Parathyroid adenoma (tissue), 2 donors: ENCODE measurements around the gene MCC.

Source experiments
- H2AFZ ChIP-seq: fragments of 300-600 bp; sonication (generic); one replicate; pipeline ENCODE4 v1.7.0; 2017; ENCODE audit warnings: antibody characterized with exemption, mild to moderate bottlenecking
- H3K27ac ChIP-seq: fragments of 300-600 bp; sonication (generic); one replicate; pipeline ENCODE4 v1.7.0; 2017
- H3K27me3 ChIP-seq: fragments of 300-600 bp; sonication (generic); one replicate; pipeline ENCODE4 v1.7.0; 2017; ENCODE audit warnings: low read length; ENCODE audit not compliant: control insufficient read depth, insufficient read depth
- H3K36me3 ChIP-seq: fragments of 300-600 bp; sonication (generic); one replicate; pipeline ENCODE4 v1.7.0; 2017; ENCODE audit warnings: low read length; ENCODE audit not compliant: control insufficient read depth, insufficient read depth
- H3K4me1 ChIP-seq: fragments of 300-600 bp; sonication (generic); one replicate; pipeline ENCODE4 v1.7.0; 2017; ENCODE audit warnings: control low read depth
- H3K4me2 ChIP-seq: fragments of 300-600 bp; sonication (generic); one replicate; pipeline ENCODE4 v1.7.0; 2017; ENCODE audit warnings: low read length
- H3K4me3 ChIP-seq: fragments of 300-600 bp; sonication (generic); one replicate; pipeline ENCODE4 v1.7.0; 2017; ENCODE audit warnings: low read depth, low read length
- H3K79me2 ChIP-seq: fragments of 300-600 bp; sonication (generic); one replicate; pipeline ENCODE4 v1.7.0; 2017; ENCODE audit warnings: control low read depth
- H3K9ac ChIP-seq: fragments of 300-600 bp; sonication (generic); one replicate; pipeline ENCODE4 v1.7.0; 2017; ENCODE audit warnings: mild to moderate bottlenecking
- H3K9me3 ChIP-seq: fragments of 300-600 bp; sonication (generic); one replicate; pipeline ENCODE4 v1.7.0; 2017; ENCODE audit warnings: low read length; ENCODE audit not compliant: control insufficient read depth
- TF ChIP-seq, protein P1 (sequence below): fragments of 300-600 bp; sonication (generic); IDR thresholded peaks from one replicate; pipeline ENCODE4 v1.7.0; 2017; ENCODE audit warnings: antibody characterized with exemption, mild to moderate bottlenecking
- donor health status: primary hyperparathyroidism.

Gene MCC

DNA sequence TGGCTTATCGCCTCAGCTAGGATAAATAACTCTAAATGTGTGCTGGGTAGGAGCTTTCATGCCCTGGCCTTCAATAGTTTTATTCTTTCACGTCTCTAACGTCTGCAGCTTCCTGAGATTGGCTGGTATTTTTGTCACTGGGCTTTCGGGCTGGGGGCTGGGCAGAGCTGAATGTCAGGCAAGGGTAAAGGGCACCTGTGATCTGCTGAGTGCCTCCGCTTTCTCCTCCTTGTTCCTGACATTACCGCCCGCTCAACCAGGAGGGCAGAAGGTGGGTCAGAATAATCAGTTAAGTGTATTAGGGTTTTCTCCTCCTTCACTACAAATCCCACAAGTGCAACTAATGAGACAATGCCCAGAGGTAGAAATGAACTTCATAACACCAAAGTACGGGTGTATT, 270.1 kb downstream of the MCC start:
- Histone ChIP-seq H3K9me3 (no peaks in the 10 kb centered on the region), H3K79me2 (peaks cover 69% of the 10 kb centered on the region), H3K4me1 (peaks cover 58% of the 10 kb centered on the region), H3K27me3 (no peaks in the 10 kb centered on the region), H3K4me2 (peak overlapping the region; percentile 49), H3K9ac (no peak overlapping the region), H3K4me3 (no peak overlapping the region), H3K27ac (peak overlapping the region; percentile 57), H2AFZ (no peak overlapping the region), H3K36me3 (no peaks in the 10 kb centered on the region)
- TF ChIP-seq, protein P1, sequence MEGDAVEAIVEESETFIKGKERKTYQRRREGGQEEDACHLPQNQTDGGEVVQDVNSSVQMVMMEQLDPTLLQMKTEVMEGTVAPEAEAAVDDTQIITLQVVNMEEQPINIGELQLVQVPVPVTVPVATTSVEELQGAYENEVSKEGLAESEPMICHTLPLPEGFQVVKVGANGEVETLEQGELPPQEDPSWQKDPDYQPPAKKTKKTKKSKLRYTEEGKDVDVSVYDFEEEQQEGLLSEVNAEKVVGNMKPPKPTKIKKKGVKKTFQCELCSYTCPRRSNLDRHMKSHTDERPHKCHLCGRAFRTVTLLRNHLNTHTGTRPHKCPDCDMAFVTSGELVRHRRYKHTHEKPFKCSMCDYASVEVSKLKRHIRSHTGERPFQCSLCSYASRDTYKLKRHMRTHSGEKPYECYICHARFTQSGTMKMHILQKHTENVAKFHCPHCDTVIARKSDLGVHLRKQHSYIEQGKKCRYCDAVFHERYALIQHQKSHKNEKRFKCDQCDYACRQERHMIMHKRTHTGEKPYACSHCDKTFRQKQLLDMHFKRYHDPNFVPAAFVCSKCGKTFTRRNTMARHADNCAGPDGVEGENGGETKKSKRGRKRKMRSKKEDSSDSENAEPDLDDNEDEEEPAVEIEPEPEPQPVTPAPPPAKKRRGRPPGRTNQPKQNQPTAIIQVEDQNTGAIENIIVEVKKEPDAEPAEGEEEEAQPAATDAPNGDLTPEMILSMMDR, result no peak

DNA sequence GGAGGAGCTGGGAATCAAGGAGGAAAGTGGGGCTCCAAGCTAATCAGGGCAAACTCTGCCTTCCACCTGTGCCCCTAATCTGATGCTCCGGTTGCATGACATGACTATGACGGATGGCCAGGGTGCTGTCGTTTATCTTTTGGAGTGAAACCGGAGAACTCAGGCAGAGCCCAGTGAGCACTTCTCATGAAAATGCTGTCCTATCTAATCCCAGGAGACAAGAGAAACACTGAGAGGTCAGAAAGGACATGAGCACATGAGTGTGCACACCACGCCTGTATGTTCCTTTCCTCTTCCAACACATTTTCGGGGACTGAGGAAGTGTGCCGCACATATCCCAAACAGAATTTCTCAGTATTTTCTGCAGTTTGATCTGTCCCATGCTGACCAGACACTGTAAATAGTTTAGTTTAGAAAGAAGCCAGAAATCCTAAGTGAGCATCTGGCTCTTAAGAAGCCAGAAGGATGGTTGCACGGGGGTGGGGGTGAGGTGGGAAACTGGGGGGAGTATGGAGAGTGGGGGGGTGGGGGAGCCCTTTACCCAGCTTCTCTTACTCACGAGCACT, 270.6 kb downstream of the MCC start:
- Histone ChIP-seq H3K4me3 (no peak overlapping the region), H3K4me1 (peaks cover 59% of the 10 kb centered on the region), H3K9me3 (no peaks in the 10 kb centered on the region), H3K9ac (no peak overlapping the region), H3K79me2 (peaks cover 70% of the 10 kb centered on the region), H3K4me2 (peak overlapping the region; percentile 49), H3K27ac (peak overlapping the region; percentile 57), H3K36me3 (no peaks in the 10 kb centered on the region), H3K27me3 (no peaks in the 10 kb centered on the region), H2AFZ (no peak overlapping the region)
- TF ChIP-seq, protein P1, result no peak

DNA sequence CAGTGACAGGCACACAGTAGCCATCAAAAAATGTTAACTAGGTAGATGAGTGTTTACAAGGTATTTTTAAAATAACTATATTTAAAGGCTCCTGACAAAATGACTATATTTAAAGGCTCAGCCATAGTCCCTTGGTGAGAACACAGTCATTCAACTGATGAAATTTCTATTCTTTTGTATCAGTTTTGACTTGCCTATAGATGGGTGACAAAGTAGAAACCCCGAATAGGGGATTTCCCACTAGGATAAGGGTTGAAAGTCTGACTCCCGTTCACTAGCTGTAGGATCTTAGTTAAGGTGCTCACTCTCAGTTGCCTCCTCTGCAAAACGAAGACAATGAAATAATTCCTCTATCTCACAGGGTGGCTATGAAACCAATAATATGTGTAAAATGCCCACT, 271.7 kb downstream of the MCC start:
- Histone ChIP-seq H2AFZ (no peak overlapping the region), H3K4me3 (no peak overlapping the region), H3K79me2 (peaks cover 71% of the 10 kb centered on the region), H3K27me3 (no peaks in the 10 kb centered on the region), H3K4me2 (no peak overlapping the region), H3K9ac (no peak overlapping the region), H3K27ac (no peak overlapping the region), H3K4me1 (peaks cover 71% of the 10 kb centered on the region), H3K9me3 (no peaks in the 10 kb centered on the region), H3K36me3 (no peaks in the 10 kb centered on the region)
- TF ChIP-seq, protein P1, result no peak

DNA sequence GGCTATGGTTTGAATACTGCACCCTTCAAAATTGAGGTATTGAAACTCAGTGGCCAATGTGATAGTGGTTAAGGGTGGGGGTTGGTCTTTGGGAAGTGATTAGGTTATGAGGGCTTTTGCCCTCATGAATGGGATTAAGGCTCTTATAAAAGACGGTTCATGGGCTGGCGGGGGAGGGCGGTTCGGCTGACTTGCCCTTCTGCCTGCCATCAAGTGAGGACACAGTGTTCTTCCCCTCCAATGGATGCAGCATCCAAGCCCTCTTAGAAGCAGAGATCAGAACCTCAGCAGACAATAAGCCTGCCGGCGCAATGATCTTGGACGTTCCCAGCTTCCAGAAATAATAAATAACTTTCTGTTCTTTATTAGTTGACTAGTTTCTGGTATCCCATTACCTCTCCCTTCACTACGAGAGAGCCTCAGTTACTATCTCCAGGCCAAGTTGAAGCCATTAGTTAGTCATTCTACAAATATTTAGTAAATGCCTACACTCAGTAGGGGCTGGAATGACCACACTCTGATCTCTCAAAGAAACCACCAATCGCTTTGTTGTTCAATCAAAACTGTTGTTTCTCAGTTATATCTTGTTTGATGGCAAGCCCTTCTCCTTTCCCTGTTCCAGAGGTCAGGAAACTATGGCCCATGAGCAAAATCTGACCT, 272.7 kb downstream of the MCC start:
- no peak overlapping the region for H3K4me2 ChIP-seq
- no peaks in the 10 kb centered on the region for H3K36me3 ChIP-seq
- H3K4me3 ChIP-seq, result no peak overlapping the region
- H3K4me1 ChIP-seq, result peaks cover 81% of the 10 kb centered on the region
- peak overlapping the region; percentile 45 for H3K27ac ChIP-seq
- H3K9ac ChIP-seq, result no peak overlapping the region
- H3K27me3 ChIP-seq, result no peaks in the 10 kb centered on the region
- TF ChIP-seq, protein P1, result no peak
- H3K9me3 ChIP-seq, result no peaks in the 10 kb centered on the region
- H2AFZ ChIP-seq, result no peak overlapping the region
- peaks cover 75% of the 10 kb centered on the region for H3K79me2 ChIP-seq
